ENCODE data around the gene SCAPER. TPM values are rescaled to one million over a fixed set of nuclear protein-coding genes. Genes with fewer than 3 reads are reported as not detected.

SCAPER gene
- total RNA-seq, 1 experiment from 2014 or later, result 7.4 TPM

DNA sequence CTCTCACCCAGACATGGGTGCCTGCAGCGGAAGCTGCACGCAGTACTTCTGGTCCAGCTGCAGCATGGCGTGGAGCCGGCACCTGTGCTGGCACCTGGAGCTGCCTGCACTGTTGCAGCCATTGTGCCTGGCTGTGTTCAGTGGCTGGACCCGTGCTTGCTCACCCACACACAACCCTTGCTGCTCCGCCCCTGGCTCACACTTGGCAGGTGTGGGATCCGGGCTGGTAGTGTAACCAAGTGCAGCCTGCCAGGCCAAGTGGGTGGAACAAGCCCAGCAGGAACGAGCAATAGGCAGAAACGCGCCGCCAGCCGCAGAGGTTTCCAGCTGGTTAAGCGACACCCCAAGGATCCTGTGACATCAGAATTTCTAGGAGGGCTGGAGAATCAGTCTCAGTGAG lies 11.2 kb upstream of the SCAPER start:
- no peaks in the 10 kb centered on the region for H3K79me1 ChIP-seq (ENCODE audit: insufficient read depth, low read depth, low read length, poor library complexity, severe bottlenecking)
- no peak overlapping the region for H3K56ac ChIP-seq (ENCODE audit: insufficient read length, low read depth, low read length)
- no peak overlapping the region for H3K23ac ChIP-seq (ENCODE audit: insufficient read length, low read depth, low read length)
- no peaks in the 10 kb centered on the region for H3K4me1 ChIP-seq (ENCODE audit: insufficient read depth, low read length)
- Mint-ChIP-seq H3K27me3 (ENCODE audit: low read depth) (peaks cover 24% of the 10 kb centered on the region), H3K4me3 (no peak overlapping the region), H3K9me3 (no peaks in the 10 kb centered on the region), H3K36me3 (ENCODE audit: insufficient read depth in 1 of 3, low read depth in 3 of 3) (no peaks in the 10 kb centered on the region), H3K27ac (no peak overlapping the region), H3K4me1 (no peaks in the 10 kb centered on the region)
- no peak overlapping the region for H2AFZ ChIP-seq (ENCODE audit: low read length)
- TF ChIP-seq, protein P1, sequence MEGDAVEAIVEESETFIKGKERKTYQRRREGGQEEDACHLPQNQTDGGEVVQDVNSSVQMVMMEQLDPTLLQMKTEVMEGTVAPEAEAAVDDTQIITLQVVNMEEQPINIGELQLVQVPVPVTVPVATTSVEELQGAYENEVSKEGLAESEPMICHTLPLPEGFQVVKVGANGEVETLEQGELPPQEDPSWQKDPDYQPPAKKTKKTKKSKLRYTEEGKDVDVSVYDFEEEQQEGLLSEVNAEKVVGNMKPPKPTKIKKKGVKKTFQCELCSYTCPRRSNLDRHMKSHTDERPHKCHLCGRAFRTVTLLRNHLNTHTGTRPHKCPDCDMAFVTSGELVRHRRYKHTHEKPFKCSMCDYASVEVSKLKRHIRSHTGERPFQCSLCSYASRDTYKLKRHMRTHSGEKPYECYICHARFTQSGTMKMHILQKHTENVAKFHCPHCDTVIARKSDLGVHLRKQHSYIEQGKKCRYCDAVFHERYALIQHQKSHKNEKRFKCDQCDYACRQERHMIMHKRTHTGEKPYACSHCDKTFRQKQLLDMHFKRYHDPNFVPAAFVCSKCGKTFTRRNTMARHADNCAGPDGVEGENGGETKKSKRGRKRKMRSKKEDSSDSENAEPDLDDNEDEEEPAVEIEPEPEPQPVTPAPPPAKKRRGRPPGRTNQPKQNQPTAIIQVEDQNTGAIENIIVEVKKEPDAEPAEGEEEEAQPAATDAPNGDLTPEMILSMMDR (conservative IDR thresholded peaks at IDR 0.05), result no peak
- H2BK20ac ChIP-seq (ENCODE audit: low read depth, low read length, poor library complexity, severe bottlenecking), result no peak overlapping the region
- no peak overlapping the region for H2BK120ac ChIP-seq (ENCODE audit: low read depth, low read length, poor library complexity, severe bottlenecking)
- no peak overlapping the region for H4K5ac ChIP-seq (ENCODE audit: insufficient read length, low read depth, low read length)
- no peaks in the 10 kb centered on the region for H3K27me3 ChIP-seq (ENCODE audit: insufficient read depth, low read length)
- no peak overlapping the region for H2BK12ac ChIP-seq (ENCODE audit: insufficient read length, low read depth, low read length)
- no peak overlapping the region for H2BK5ac ChIP-seq (ENCODE audit: insufficient read length, low read length)
- no peaks in the 10 kb centered on the region for H3K23me2 ChIP-seq (ENCODE audit: insufficient read length, low read depth, low read length, poor library complexity, severe bottlenecking)
- no peak overlapping the region for H3K18ac ChIP-seq (ENCODE audit: insufficient read length, low read depth, low read length)
- WGBS (ENCODE audit: extremely low coverage, insufficient read length, low lambda C conversion rate), result no CpG with 5 or more reads among the region's 13 CpGs
- no peak for DNase-seq
- H4K91ac ChIP-seq (ENCODE audit: insufficient read length, low read depth, low read length), result no peak overlapping the region
- no peak overlapping the region for H3K27ac ChIP-seq (ENCODE audit: insufficient read length, low read depth, low read length)
- no peak overlapping the region for H2BK15ac ChIP-seq (ENCODE audit: low read depth, low read length)
- H3K9ac ChIP-seq (ENCODE audit: extremely low read depth, insufficient read length, low read length), result no peak overlapping the region
- H3T11ph ChIP-seq (ENCODE audit: low read length), result no peak overlapping the region
- no peaks in the 10 kb centered on the region for H3K79me2 ChIP-seq (ENCODE audit: insufficient read depth, low read length)
- H3K4ac ChIP-seq (ENCODE audit: low read depth, low read length), result no peak overlapping the region
- H3K4me2 ChIP-seq (ENCODE audit: insufficient read depth, insufficient read length, low read length), result no peak overlapping the region
- no peak overlapping the region for H3K14ac ChIP-seq (ENCODE audit: insufficient read depth, low read length)
- H2AK5ac ChIP-seq (ENCODE audit: insufficient read length, low read length), result no peak overlapping the region
- H3K9me3 ChIP-seq (ENCODE audit: control insufficient read depth, low read depth, low read length), result no peaks in the 10 kb centered on the region
- H4K8ac ChIP-seq (replicated peaks; ENCODE audit: insufficient read length, low read depth, low read length), result no peak overlapping the region
- no peaks in the 10 kb centered on the region for H4K20me1 ChIP-seq (ENCODE audit: control insufficient read depth, insufficient read depth, insufficient read length)

Measured in H9 (cell line).